Measurements from ENCODE around the gene PRSS38.
A peak's percentile ranks its signal among the peaks of the same experiment; 100 is the strongest.

The PRSS38 gene

DNA sequence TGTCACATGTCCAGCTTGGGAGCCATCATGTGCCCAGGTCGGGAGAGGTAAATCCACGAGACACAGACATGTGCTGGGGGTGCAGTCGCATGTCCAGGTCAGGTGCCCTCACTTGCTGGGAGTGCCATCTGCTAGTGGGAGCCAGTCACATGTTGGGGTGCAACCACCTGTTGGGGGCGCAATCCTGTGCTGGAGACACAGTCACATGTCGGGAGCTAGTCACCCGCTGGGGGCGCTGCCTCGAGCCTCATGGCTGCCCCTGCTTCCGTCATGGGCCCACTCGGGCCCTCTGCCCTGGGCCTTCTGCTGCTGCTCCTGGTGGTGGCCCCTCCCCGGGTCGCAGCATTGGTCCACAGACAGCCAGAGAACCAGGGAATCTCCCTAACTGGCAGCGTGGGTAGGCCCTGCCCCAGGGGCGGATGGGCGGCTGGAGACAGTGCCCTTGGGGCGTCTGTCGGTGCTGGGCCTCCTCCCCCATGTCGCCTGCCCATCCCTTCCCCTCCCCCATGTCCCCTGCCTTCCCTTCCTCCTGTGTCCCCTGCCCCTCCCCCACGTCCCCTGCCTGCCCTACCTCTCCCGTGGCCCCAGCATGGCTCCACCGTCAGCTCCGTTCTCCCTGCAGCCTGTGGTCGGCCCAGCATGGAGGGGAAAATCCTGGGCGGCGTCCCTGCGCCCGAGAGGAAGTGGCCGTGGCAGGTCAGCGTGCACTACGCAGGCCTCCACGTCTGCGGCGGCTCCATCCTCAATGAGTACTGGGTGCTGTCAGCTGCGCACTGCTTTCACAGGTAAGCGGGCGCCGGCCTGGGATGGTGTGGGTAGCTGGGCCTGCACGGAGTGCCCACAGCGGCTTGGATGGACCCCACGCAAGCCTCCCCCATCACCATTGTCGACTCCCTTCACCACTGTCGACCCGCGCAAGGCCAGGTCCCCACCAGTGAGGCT, at the start of gene PRSS38:
Gene PRSS38, plus strand, starts transcription at position 208 of the 942 bp plus-strand sequence. Its CDS starts 42 bp downstream, at position 250.
- Histone ChIP-seq H3K27ac (no peak within 1 kb of the TSS), H3K4me1 (ENCODE audit: low read depth, poor library complexity, severe bottlenecking) (no peaks in the 10 kb centered on the region), H3K9ac (no peak within 1 kb of the TSS), H3K27me3 (ENCODE audit: insufficient read depth, low read depth) (no peaks in the 10 kb centered on the region), H3K4me3 (IDR thresholded peaks at IDR 0.05; ENCODE audit: insufficient read depth, low read depth, low read length) (no peak within 1 kb of the TSS), H3K4me2 (no peak within 1 kb of the TSS), H3K36me3 (ENCODE audit: insufficient read depth) (no peaks in the 10 kb centered on the region), H4K20me1 (ENCODE audit: insufficient read depth) (no peaks in the 10 kb centered on the region), H3K79me2 (ENCODE audit: insufficient read depth, low read depth) (no peaks in the 10 kb centered on the region), H2AFZ (ENCODE audit: low read depth) (no peak within 1 kb of the TSS)
- TF ChIP-seq, protein P1, sequence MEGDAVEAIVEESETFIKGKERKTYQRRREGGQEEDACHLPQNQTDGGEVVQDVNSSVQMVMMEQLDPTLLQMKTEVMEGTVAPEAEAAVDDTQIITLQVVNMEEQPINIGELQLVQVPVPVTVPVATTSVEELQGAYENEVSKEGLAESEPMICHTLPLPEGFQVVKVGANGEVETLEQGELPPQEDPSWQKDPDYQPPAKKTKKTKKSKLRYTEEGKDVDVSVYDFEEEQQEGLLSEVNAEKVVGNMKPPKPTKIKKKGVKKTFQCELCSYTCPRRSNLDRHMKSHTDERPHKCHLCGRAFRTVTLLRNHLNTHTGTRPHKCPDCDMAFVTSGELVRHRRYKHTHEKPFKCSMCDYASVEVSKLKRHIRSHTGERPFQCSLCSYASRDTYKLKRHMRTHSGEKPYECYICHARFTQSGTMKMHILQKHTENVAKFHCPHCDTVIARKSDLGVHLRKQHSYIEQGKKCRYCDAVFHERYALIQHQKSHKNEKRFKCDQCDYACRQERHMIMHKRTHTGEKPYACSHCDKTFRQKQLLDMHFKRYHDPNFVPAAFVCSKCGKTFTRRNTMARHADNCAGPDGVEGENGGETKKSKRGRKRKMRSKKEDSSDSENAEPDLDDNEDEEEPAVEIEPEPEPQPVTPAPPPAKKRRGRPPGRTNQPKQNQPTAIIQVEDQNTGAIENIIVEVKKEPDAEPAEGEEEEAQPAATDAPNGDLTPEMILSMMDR (conservative IDR thresholded peaks at IDR 0.05; ENCODE audit: low read depth, low read length): no peak

DNA sequence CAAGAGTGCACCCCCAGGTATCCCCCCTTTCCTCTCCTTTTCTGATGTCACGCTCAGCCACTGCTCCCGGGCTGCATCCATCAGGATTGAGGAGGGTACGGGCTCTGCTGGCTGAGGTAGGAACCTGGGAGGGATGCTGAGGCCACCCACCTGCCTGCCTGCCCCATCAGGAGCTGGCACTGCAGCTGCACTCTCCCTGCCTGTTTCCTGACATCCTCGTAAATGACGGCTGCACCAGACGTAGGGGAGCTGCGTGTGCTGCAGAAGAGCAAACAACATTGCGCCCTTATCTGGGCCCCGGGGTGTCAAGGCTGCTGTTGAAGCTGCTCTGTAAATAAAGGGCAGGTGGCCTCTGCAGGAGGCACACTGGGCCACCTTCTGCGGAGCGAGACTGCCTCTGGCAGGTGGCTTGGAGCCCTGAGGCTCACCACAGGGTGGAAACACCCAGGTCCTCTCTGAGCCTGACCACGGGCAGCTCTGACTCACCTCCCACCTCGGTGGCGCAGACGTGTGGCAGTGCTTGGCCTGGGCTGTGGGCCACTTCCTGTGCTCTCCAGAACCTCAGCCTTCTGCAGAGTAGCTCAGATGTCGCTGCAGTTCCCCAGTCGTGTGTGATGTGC, 49.4 kb upstream of the PRSS38 start:
- Histone ChIP-seq H4K20me1 (ENCODE audit: insufficient read depth) (no peaks in the 10 kb centered on the region; the same call in 1 of the 2 replicates), H3K27ac (peak overlapping the region; percentile 21; the same call in 1 of the 2 replicates), H3K4me3 (IDR thresholded peaks at IDR 0.05; ENCODE audit: insufficient read depth, low read depth, low read length) (no peak overlapping the region), H3K4me2 (peak overlapping the region; percentile 18; the same call in 1 of the 2 replicates), H3K79me2 (ENCODE audit: insufficient read depth, low read depth) (no peaks in the 10 kb centered on the region), H3K9ac (no peak overlapping the region), H3K27me3 (ENCODE audit: insufficient read depth, low read depth) (no peaks in the 10 kb centered on the region), H2AFZ (ENCODE audit: low read depth) (no peak overlapping the region), H3K36me3 (ENCODE audit: insufficient read depth) (peaks cover 6% of the 10 kb centered on the region; the same call in 1 of the 2 replicates), H3K4me1 (ENCODE audit: low read depth, poor library complexity, severe bottlenecking) (peaks cover 53% of the 10 kb centered on the region)
- TF ChIP-seq, protein P1 (conservative IDR thresholded peaks at IDR 0.05; ENCODE audit: low read depth, low read length): no peak

DNA sequence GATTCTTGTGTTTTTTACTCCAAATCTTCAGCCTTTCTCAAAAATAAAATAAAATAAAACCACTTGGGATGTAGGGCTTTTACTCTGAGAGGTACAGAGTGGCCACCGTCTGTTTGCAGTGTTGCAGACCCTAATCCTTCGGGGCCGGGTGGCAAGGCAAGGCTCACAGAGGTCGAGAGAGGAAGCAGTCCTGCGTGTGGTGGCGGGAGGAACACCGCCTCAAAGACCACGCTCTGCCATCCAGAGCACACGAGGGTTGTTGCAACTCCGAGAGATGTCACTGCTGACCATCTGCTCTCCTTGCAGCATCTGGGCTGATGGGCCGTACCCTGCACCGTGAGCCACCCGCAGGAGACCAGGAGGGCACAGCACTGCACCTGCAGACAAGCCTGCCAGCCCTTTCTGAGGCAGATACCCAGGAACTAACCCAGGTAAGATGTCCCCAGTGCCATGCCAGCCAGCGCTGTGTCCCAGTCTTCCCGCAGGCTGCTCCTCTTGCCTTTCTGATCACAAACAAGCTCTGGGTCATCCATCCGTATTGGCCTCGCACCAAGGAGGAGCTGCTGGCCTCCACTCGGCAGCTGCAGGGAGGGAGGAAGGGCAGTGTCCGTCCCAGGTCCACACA, 48.7 kb upstream of the PRSS38 start:
- Histone ChIP-seq H3K36me3 (ENCODE audit: insufficient read depth) (peaks cover 6% of the 10 kb centered on the region; the same call in 1 of the 2 replicates), H3K4me1 (ENCODE audit: low read depth, poor library complexity, severe bottlenecking) (peaks cover 53% of the 10 kb centered on the region), H3K4me3 (IDR thresholded peaks at IDR 0.05; ENCODE audit: insufficient read depth, low read depth, low read length) (no peak overlapping the region), H3K9ac (no peak overlapping the region), H3K79me2 (ENCODE audit: insufficient read depth, low read depth) (no peaks in the 10 kb centered on the region), H2AFZ (ENCODE audit: low read depth) (no peak overlapping the region), H3K27ac (peak overlapping the region; percentile 21; the same call in 1 of the 2 replicates), H3K4me2 (no peak overlapping the region; the same call in 1 of the 2 replicates), H4K20me1 (ENCODE audit: insufficient read depth) (no peaks in the 10 kb centered on the region), H3K27me3 (ENCODE audit: insufficient read depth, low read depth) (no peaks in the 10 kb centered on the region)
- TF ChIP-seq, protein P1 (conservative IDR thresholded peaks at IDR 0.05; ENCODE audit: low read depth, low read length): no peak

DNA sequence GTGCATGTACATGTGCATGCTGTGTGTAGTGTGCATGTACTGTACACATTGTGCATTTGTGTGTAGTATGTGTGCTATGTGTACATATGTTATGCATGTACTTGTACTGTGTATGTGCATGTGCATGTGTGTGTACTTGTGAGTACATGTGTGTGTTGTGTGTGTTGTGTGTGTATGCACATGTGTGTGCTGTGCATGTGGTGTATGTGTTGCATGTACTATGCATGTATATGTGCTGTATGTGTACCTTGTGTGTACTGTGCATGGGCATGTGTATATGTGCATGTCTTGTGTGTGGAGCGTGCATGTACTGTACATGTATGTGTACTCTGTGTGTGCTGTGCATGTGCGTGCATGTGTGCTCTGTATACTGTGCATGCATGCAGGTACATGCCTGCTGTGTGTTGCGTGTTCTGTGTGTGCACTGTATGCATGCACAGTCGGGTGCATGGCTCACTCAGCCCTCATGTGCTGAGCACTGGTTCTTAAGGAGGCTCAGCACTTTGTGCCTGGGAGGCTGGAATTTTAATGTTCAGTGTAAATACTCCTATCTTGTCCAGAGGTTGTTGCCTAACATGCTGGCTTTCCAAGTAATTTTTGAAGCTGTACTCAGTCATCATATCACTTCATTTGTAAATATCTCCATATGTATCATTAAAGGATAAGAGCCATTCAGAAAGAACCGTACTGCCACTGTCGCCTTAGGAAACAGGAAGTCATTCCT, 47.9 kb upstream of the PRSS38 start:
- H3K27ac ChIP-seq: no peak overlapping the region
- TF ChIP-seq, protein P1 (conservative IDR thresholded peaks at IDR 0.05; ENCODE audit: low read depth, low read length): no peak
- H3K4me1 ChIP-seq (ENCODE audit: low read depth, poor library complexity, severe bottlenecking): peaks cover 45% of the 10 kb centered on the region
- H3K36me3 ChIP-seq (ENCODE audit: insufficient read depth): peaks cover 6% of the 10 kb centered on the region; the same call in 1 of the 2 replicates
- H3K79me2 ChIP-seq (ENCODE audit: insufficient read depth, low read depth): no peaks in the 10 kb centered on the region
- H3K4me2 ChIP-seq: no peak overlapping the region
- H2AFZ ChIP-seq (ENCODE audit: low read depth): no peak overlapping the region
- H3K27me3 ChIP-seq (ENCODE audit: insufficient read depth, low read depth): no peaks in the 10 kb centered on the region
- H3K9ac ChIP-seq: no peak overlapping the region
- H4K20me1 ChIP-seq (ENCODE audit: insufficient read depth): no peaks in the 10 kb centered on the region
- H3K4me3 ChIP-seq (IDR thresholded peaks at IDR 0.05; ENCODE audit: insufficient read depth, low read depth, low read length): no peak overlapping the region

All from KMS-11 (cell line).